IMR-90 (cell line): ENCODE data around the gene PPP1R37. TPM values are rescaled to one million over a fixed set of nuclear protein-coding genes. Genes with fewer than 3 reads are reported as not detected.

Experiments
- ATAC-seq: fragments of 200-7000 bp; cut with Tn5 transposase; 2 replicates; pipeline ENCODE4 v1.9.1; 2020; ENCODE audit warnings: low read depth, mild to moderate bottlenecking, moderate library complexity
- BruUV-seq: library from RNA; stranded (reverse); fragments of 400-500 nt; replicated peaks from 2 replicates; lab custom pipeline; 2021; lab: Mats Ljungman, UMichigan
- CTCF ChIA-PET: fragments of 300-600 bp; formaldehyde crosslinking; extraction: SDS; loops from one replicate; lab custom pipeline; 2021; ENCODE audit warnings: antibody characterized with exemption; lab: Yijun Ruan, JAX
- POLR2A ChIA-PET: fragments of 300-600 bp; sonication (Branson Sonifier 250); formaldehyde crosslinking; loops from one replicate; lab custom pipeline; 2022; ENCODE audit warnings: antibody characterized with exemption; ENCODE audit not compliant: unreplicated experiment; lab: Charles Lee
- DNase-seq: peaks from one replicate; pipeline ENCODE4 v3.0.0; 2013
- H2AFZ ChIP-seq: replicated peaks from 2 replicates; pipeline ENCODE3; 2013; ENCODE audit warnings: low read length, mild to moderate bottlenecking; ENCODE audit not compliant: poor library complexity
- H2AK5ac ChIP-seq: 2 replicates; pipeline ENCODE4 v1.6.1; 2013; ENCODE audit warnings: low read depth, low read length, inconsistent platforms
- H2AK9ac ChIP-seq: replicated peaks from 2 replicates; pipeline ENCODE3; 2013; ENCODE audit warnings: mild to moderate bottlenecking, low read depth, low read length, moderate library complexity; ENCODE audit not compliant: poor library complexity
- H2BK120ac ChIP-seq: 2 replicates; pipeline ENCODE4 v1.6.1; 2013; ENCODE audit warnings: low read depth, low read length, inconsistent platforms
- H2BK15ac ChIP-seq: 3 replicates; pipeline ENCODE4 v1.6.1; 2013; ENCODE audit warnings: low read depth, low read length, inconsistent platforms
- H2BK20ac ChIP-seq: 2 replicates; pipeline ENCODE4 v1.6.1; 2013; ENCODE audit warnings: low read depth, mild to moderate bottlenecking, inconsistent platforms, low read length, moderate library complexity
- H2BK5ac ChIP-seq: 2 replicates; pipeline ENCODE4 v1.6.1; 2013; ENCODE audit warnings: mild to moderate bottlenecking, low read depth, low read length, inconsistent platforms; ENCODE audit not compliant: poor library complexity, severe bottlenecking
- H3K14ac ChIP-seq: replicated peaks from 2 replicates; pipeline ENCODE4 v1.6.1; 2013; ENCODE audit warnings: low read depth, low read length, inconsistent platforms
- H3K18ac ChIP-seq: 2 replicates; pipeline ENCODE4 v1.6.1; 2013; ENCODE audit warnings: low read depth, low read length, control low read depth
- H3K23ac ChIP-seq: 2 replicates; pipeline ENCODE4 v1.6.1; 2013; ENCODE audit warnings: low read depth, low read length, inconsistent platforms
- H3K27ac ChIP-seq: 2 replicates; pipeline ENCODE4 v1.5.1; 2013; ENCODE audit warnings: mild to moderate bottlenecking, control low read depth, low read length; ENCODE audit not compliant: insufficient read depth
- H3K27me3 ChIP-seq: 2 replicates; pipeline ENCODE4 v1.6.1; 2013; ENCODE audit warnings: low read length; ENCODE audit not compliant: control insufficient read depth, insufficient read depth
- H3K36me3 ChIP-seq: 2 replicates; pipeline ENCODE4 v1.6.1; 2013; ENCODE audit warnings: low read length, mixed read lengths; ENCODE audit not compliant: control insufficient read depth, insufficient read depth
- H3K4ac ChIP-seq: 2 replicates; pipeline ENCODE4 v1.6.1; 2013; ENCODE audit warnings: low read depth, low read length, inconsistent platforms
- H3K4me1 ChIP-seq: 2 replicates; pipeline ENCODE4 v1.6.1; 2013; ENCODE audit warnings: low read length, mixed read lengths; ENCODE audit not compliant: control insufficient read depth, insufficient read depth
- H3K4me2 ChIP-seq: 2 replicates; pipeline ENCODE4 v1.6.1; 2013; ENCODE audit warnings: low read depth, mild to moderate bottlenecking, control low read depth, low read length, moderate library complexity
- H3K4me3 ChIP-seq: 2 replicates; pipeline ENCODE4 v1.5.1; 2013; ENCODE audit warnings: low read depth, mild to moderate bottlenecking, control low read depth, low read length, moderate library complexity; ENCODE audit not compliant: insufficient read depth
- H3K56ac ChIP-seq: 2 replicates; pipeline ENCODE4 v1.6.1; 2013; ENCODE audit warnings: low read length, inconsistent platforms; ENCODE audit not compliant: insufficient read depth; ENCODE audit errors: extremely low read depth
- H3K79me1 ChIP-seq, 2 experiments: 2 replicates each; pipeline ENCODE4 v1.6.1; 2013; ENCODE audit warnings: low read length in 2 of 2, inconsistent platforms in 1 of 2, low read depth in 1 of 2
- H3K9ac ChIP-seq: 2 replicates; pipeline ENCODE4 v1.6.1; 2013; ENCODE audit warnings: low read depth, low read length, control low read depth
- H3K9me1 ChIP-seq: 2 replicates; pipeline ENCODE4 v1.6.1; 2013; ENCODE audit warnings: low read length, inconsistent platforms; ENCODE audit not compliant: insufficient read depth
- H3K9me3 ChIP-seq: 2 replicates; pipeline ENCODE4 v1.6.1; 2013; ENCODE audit warnings: low read length; ENCODE audit not compliant: control insufficient read depth, insufficient read depth
- H4K20me1 ChIP-seq: 2 replicates; pipeline ENCODE4 v1.6.1; 2013; ENCODE audit warnings: low read length, inconsistent platforms; ENCODE audit not compliant: insufficient read depth
- H4K5ac ChIP-seq: 2 replicates; pipeline ENCODE4 v1.6.1; 2013; ENCODE audit warnings: mild to moderate bottlenecking, low read depth, low read length, control low read depth
- H4K8ac ChIP-seq, 2 experiments: 2 replicates each; pipeline ENCODE4 v1.6.1; 2013; ENCODE audit warnings: low read depth in 2 of 2, low read length in 2 of 2, control low read depth in 1 of 2, inconsistent platforms in 1 of 2
- H4K91ac ChIP-seq: 2 replicates; pipeline ENCODE4 v1.6.1; 2013; ENCODE audit warnings: low read depth, low read length, inconsistent platforms; ENCODE audit not compliant: insufficient read depth
- CEBPB ChIP-seq: IDR thresholded peaks from 2 replicates; pipeline ENCODE4 v1.6.1; 2012; ENCODE audit warnings: low read depth, low read length, improper control_type of control experiment
- MAFK ChIP-seq: IDR thresholded peaks from 2 replicates; pipeline ENCODE4 v1.6.1; 2012; ENCODE audit warnings: low read depth, low read length, improper control_type of control experiment
- RAD21 ChIP-seq: IDR thresholded peaks from 2 replicates; pipeline ENCODE4 v1.6.1; 2012; ENCODE audit warnings: low read length, improper control_type of control experiment
- RCOR1 ChIP-seq: IDR thresholded peaks from 2 replicates; pipeline ENCODE4 v1.6.1; 2012; ENCODE audit warnings: mild to moderate bottlenecking, low read length, improper control_type of control experiment; ENCODE audit not compliant: insufficient replicate concordance
- WGBS, 2 experiments: methylation state at CpG; one replicate each; pipeline versions ENCODE4 v1.1.5 to v1.1.7; 2013; ENCODE audit warnings: missing lambda C conversion rate in 2 of 2; ENCODE audit not compliant: insufficient read length in 1 of 2; ENCODE audit errors: extremely low coverage in 2 of 2; 5-methylcytosine and 5-hydroxymethylcytosine counted together
- dilution Hi-C: fragments of 300-500 bp; cut with HindIII; formaldehyde crosslinking; loops from one replicate; pipeline ENCODE4 v1.14.3; 2018; ENCODE audit warnings: low sequenced_read_pairs; ENCODE audit not compliant: unreplicated experiment
- in situ Hi-C: fragments of 300-500 bp; cut with MboI; formaldehyde crosslinking; loops from 3 replicates; pipeline ENCODE4 v1.14.3; 2019; ENCODE audit warnings: low sequenced_read_pairs, inconsistent platforms, mixed read lengths
- intact Hi-C: fragments of 100-400 bp; cut with micrococcal nuclease; formaldehyde crosslinking; loops from 2 replicates; pipeline ENCODE4 v1.10.0; 2022
- polyA plus RNA-seq, 3 experiments: library from polyadenylated mRNA; depleted of rRNA; stranded (reverse); fragments of >200 nt; gene quantifications; 2 replicates each; pipeline ENCODE4 v1.2.3, GENCODE V29; 2012; ENCODE audit warnings: low replicate concordance in 1 of 3
- total RNA-seq: library from RNA; depleted of rRNA; stranded (reverse); fragments of >200 nt; gene quantifications from 2 replicates; pipeline ENCODE4 v1.2.3, GENCODE V29; 2012
- TF ChIP-seq, protein P1 (sequence below): fragments of 150-350 bp; IDR thresholded peaks from 2 replicates; pipeline ENCODE4 v1.6.1; 2017; ENCODE audit warnings: mild to moderate bottlenecking, antibody characterized with exemption, low read length, low read depth

PPP1R37 gene
- total and polyA plus RNA-seq, 2 of the 4 experiments (the other 2 are of a cell fraction) = 13.1 to 18.5 TPM

DNA sequence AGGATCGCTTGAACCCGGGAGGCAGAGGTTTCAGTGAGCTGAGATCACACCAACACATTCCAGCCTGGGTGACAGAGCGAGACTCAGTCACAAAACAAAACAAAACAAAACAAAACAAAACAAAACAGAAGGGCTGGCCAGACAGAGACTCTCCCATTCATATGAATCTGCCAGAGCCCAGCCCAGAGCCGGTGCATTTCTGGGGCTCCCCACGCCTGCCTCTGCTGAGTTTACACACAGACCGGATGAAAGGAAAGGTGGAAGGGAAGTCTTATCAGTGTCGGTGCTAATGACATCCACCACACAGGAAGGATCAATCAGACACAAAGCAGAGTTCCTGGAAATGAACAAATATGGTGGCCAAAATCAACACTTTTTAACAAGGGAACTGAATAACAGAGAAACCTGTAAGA lies 78.2 kb downstream of the PPP1R37 start:
- H2AFZ ChIP-seq = no peak overlapping the region
- H3K27ac ChIP-seq = no peak overlapping the region
- no peak overlapping the region for H3K4me2 ChIP-seq
- no peaks in the 10 kb centered on the region for H3K36me3 ChIP-seq
- H4K91ac ChIP-seq = no peak overlapping the region
- no peak overlapping the region for H3K18ac ChIP-seq
- no peak overlapping the region for H3K4me3 ChIP-seq
- ATAC-seq (no peak), DNase-seq (no peak)
- H3K14ac ChIP-seq = no peak overlapping the region
- no peak overlapping the region for H3K4ac ChIP-seq
- in situ Hi-C loops (no loop called here), intact Hi-C loops (no loop called here), dilution Hi-C loops (no loop called here)
- H2AK5ac ChIP-seq = no peak overlapping the region
- TF ChIP-seq RAD21 (no peak), MAFK (no peak), CEBPB (no peak), RCOR1 (no peak)
- TF ChIP-seq, protein P1, sequence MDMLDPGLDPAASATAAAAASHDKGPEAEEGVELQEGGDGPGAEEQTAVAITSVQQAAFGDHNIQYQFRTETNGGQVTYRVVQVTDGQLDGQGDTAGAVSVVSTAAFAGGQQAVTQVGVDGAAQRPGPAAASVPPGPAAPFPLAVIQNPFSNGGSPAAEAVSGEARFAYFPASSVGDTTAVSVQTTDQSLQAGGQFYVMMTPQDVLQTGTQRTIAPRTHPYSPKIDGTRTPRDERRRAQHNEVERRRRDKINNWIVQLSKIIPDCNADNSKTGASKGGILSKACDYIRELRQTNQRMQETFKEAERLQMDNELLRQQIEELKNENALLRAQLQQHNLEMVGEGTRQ = no peak
- H3K4me1 ChIP-seq = peaks cover 2% of the 10 kb centered on the region
- no peak overlapping the region for H2AK9ac ChIP-seq
- no TSS peak for BruUV-seq
- WGBS, 2 experiments = no CpG with 5 or more reads among the region's 7 CpGs
- H2BK15ac ChIP-seq = no peak overlapping the region
- H3K23ac ChIP-seq = no peak overlapping the region
- peaks cover 2% of the 10 kb centered on the region; the same call in 1 of the 2 replicates for H3K27me3 ChIP-seq
- H3K9me3 ChIP-seq = no peaks in the 10 kb centered on the region
- CTCF ChIA-PET = interaction anchor here (0.9 to 1.4 kb wide), 2 partner anchors 33 to 168 kb away, joined by 3 read pairs; no protein-coding TSS in a partner anchor
- H2BK20ac ChIP-seq = no peak overlapping the region
- no peak overlapping the region for H2BK5ac ChIP-seq
- no peak overlapping the region for H3K56ac ChIP-seq
- H4K8ac ChIP-seq = no peak overlapping the region
- no peak overlapping the region for H3K9ac ChIP-seq
- H4K5ac ChIP-seq = no peak overlapping the region
- H2BK120ac ChIP-seq = no peak overlapping the region
- H3K79me1 ChIP-seq = no peaks in the 10 kb centered on the region
- no peaks in the 10 kb centered on the region for H3K9me1 ChIP-seq
- POLR2A ChIA-PET = no interaction called here
- no peaks in the 10 kb centered on the region for H4K20me1 ChIP-seq
